Hematopoietic multipotent progenitor cell treated with erythropoietin and hydrocortisone succinate and interleukin-3 and kit ligand, for 17 days (in vitro differentiated cells): ENCODE measurements around the gene SDCCAG8.
A peak's percentile ranks its signal among the peaks of the same experiment; 100 is the strongest.
"Not testable (repeated sequence)": the region's sequence is repeated elsewhere in the genome, so short reads cannot be mapped to it uniquely, and the experiment has no call there.

Experiments
- DNase-seq: peaks from one replicate; pipeline ENCODE4 v3.0.0-alpha.2; 2015; ENCODE audit warnings: low spot score

SDCCAG8 gene

GRCh38 chr1:243335292-243335691 is 79.5 kb downstream of the SDCCAG8 start:
- DNase-seq, result no peak

- DNase-seq, result no peak
Observed at GRCh38 chr1:243336163-243336562, 80.3 kb downstream of the SDCCAG8 start.

- DNase-seq, result not testable (repeated sequence)
Observed at GRCh38 chr1:243338848-243339247, 83.0 kb downstream of the SDCCAG8 start.

- DNase-seq, result no peak
Observed at GRCh38 chr1:243341074-243341473, 85.2 kb downstream of the SDCCAG8 start.

- DNase-seq, result peak; percentile 71
Observed at GRCh38 chr1:243343970-243344937, 88.4 kb downstream of the SDCCAG8 start.

GRCh38 chr1:243345205-243345604 is 89.4 kb downstream of the SDCCAG8 start:
- DNase-seq, result no peak

- no peak for DNase-seq
Observed at GRCh38 chr1:243346016-243346415, 90.2 kb downstream of the SDCCAG8 start.

GRCh38 chr1:243346468-243346867 is 90.6 kb downstream of the SDCCAG8 start:
- no peak for DNase-seq

- no peak for DNase-seq
Observed at GRCh38 chr1:243348331-243348730, 92.5 kb downstream of the SDCCAG8 start.

GRCh38 chr1:243349128-243349527 is 93.3 kb downstream of the SDCCAG8 start:
- DNase-seq, result no peak

- DNase-seq, result no peak
Observed at GRCh38 chr1:243351337-243351736, 95.5 kb downstream of the SDCCAG8 start.

GRCh38 chr1:243354511-243355153 is 98.8 kb downstream of the SDCCAG8 start:
- peak; percentile 21 for DNase-seq

GRCh38 chr1:243363832-243364231 is 108.0 kb downstream of the SDCCAG8 start:
- DNase-seq, result no peak

GRCh38 chr1:243364330-243364729 is 108.5 kb downstream of the SDCCAG8 start:
- DNase-seq, result no peak

GRCh38 chr1:243364866-243365265 is 109.0 kb downstream of the SDCCAG8 start:
- no peak for DNase-seq

- DNase-seq, result no peak
Observed at GRCh38 chr1:243367314-243367713, 111.5 kb downstream of the SDCCAG8 start.

- no peak for DNase-seq
Observed at GRCh38 chr1:243374412-243374811, 118.6 kb downstream of the SDCCAG8 start.

- DNase-seq, result no peak
Observed at GRCh38 chr1:243375596-243375995, 119.8 kb downstream of the SDCCAG8 start.

GRCh38 chr1:243378669-243379068 is 122.8 kb downstream of the SDCCAG8 start:
- DNase-seq, result no peak

GRCh38 chr1:243379208-243379607 is 123.4 kb downstream of the SDCCAG8 start:
- DNase-seq, result no peak

GRCh38 chr1:243379706-243380105 is 123.9 kb downstream of the SDCCAG8 start:
- no peak for DNase-seq

- no peak for DNase-seq
Observed at GRCh38 chr1:243388276-243388675, 132.4 kb downstream of the SDCCAG8 start.

GRCh38 chr1:243390162-243390791 is 134.4 kb downstream of the SDCCAG8 start:
- DNase-seq, result no peak
